ENCODE data around the gene CLDN9. TPM values are rescaled to one million over a fixed set of nuclear protein-coding genes. Genes with fewer than 3 reads are reported as not detected.
A peak's percentile ranks its signal among the peaks of the same experiment; 100 is the strongest.

Gene CLDN9
- total RNA-seq, 4 donors from 2014 or later, result 0.32 to 0.39 TPM; not detected in 2

DNA sequence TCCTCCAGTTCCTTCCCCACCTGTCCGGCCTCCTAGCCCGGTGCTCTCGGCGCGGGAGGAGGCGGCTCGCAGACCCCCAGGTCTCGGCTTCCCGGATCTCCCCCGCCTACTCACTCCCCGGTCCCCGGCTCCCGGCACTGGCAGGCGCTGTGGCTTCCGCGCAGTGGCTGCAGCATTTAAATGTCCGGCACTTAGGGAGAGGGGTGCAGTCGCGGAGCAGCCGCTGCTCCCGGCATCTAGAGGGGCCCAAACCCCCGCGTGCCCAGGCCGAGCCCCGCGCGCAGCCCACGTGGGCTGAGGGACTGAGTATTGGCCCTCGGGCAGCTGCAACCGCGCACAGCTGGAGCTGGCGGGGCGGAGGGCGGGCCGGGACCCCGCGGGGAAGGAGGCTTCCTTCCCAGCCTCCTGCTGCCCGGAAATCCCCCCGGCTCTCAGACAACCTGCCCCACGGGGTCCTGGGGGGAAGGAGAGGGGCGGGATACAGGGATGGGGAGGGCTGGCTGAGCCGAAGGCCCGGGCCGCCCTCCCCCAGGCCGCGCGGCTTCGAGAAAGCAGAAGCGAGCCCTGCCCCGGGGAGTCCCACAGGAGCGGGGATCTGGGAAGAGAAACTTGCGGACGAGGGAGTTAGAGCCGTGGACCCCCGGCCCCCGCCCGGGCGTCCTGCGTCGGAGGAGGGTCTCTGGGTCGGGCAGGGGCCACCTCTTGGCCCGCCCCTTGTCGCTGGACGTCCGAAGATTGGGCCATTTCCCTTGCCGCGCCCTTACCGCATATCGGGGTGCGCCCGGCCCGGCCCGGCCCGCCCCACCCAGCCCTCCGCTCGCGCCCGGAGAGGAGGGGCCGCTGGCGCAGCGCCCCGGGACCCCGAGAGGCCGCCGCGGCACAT, 33.3 kb downstream of the CLDN9 start, which contains the start of gene MMP25:
TSS of gene MMP25 (plus strand) at position 804 of the 883 bp plus-strand sequence. CDS start 357 bp downstream, outside the sequence.
- Histone ChIP-seq H3K4me1 (peaks cover 0 to 27% (median 18%) of the 10 kb centered on the region in 3 donors), H3K4me3 (peak within 1 kb of the TSS; percentile 1 to 51), H3K36me3 (no peaks in the 10 kb centered on the region), H3K27me3 (peaks cover 98% of the 10 kb centered on the region), H3K9me3 (no peaks in the 10 kb centered on the region), H3K27ac (peak within 1 kb of the TSS in 1 of 4 donors; percentile 27)
- TF ChIP-seq EP300 (IDR thresholded peaks at IDR 0.05) (no peak), POLR2A (IDR thresholded peaks at IDR 0.05) (no peak), POLR2AphosphoS5 (IDR thresholded peaks at IDR 0.05) (no peak)
- TF ChIP-seq, protein P1, sequence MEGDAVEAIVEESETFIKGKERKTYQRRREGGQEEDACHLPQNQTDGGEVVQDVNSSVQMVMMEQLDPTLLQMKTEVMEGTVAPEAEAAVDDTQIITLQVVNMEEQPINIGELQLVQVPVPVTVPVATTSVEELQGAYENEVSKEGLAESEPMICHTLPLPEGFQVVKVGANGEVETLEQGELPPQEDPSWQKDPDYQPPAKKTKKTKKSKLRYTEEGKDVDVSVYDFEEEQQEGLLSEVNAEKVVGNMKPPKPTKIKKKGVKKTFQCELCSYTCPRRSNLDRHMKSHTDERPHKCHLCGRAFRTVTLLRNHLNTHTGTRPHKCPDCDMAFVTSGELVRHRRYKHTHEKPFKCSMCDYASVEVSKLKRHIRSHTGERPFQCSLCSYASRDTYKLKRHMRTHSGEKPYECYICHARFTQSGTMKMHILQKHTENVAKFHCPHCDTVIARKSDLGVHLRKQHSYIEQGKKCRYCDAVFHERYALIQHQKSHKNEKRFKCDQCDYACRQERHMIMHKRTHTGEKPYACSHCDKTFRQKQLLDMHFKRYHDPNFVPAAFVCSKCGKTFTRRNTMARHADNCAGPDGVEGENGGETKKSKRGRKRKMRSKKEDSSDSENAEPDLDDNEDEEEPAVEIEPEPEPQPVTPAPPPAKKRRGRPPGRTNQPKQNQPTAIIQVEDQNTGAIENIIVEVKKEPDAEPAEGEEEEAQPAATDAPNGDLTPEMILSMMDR (IDR thresholded peaks at IDR 0.05), result no peak
- peak; percentile 42 for ATAC-seq
- WGBS, 2 donors (ENCODE audit: low coverage in 1 of 2), result 0% methylated on average over 1 to 2 of the region's 86 CpGs

DNA sequence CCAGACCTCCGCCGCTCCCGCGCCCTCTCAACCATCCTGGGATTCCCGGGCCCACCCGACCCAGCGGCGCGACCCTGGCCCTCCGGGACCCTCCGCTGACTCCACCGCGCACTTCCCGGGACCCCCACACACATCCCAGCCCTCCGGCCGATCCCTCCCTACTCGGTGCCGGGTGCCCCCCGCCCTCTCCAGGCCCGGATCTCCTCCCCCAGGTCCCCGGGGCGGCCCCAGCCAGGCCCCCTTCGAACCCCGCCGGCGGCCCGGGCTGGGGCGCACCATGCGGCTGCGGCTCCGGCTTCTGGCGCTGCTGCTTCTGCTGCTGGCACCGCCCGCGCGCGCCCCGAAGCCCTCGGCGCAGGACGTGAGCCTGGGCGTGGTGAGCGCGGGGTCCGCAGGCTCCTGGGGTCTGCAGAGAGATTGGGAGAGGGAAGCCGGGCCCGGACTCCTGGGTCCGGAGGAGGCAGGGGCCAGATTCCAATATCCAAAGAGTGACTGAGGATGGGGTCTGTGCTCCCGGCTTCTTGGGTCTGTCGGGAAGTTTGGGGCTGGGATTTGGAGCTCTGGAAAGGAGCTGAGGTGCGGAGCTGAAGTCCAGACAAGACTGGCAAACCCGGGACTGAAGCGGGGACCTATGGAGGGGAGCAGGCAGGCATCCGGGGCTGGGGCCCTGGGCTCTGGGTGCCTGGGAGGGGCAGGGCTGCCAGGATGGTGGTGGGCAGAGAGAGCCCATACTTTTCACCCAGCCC, 34.1 kb downstream of the CLDN9 start:
- Histone ChIP-seq H3K36me3 (no peaks in the 10 kb centered on the region), H3K27me3 (peaks cover 98% of the 10 kb centered on the region), H3K4me3 (peak overlapping the region in 1 of 2 donors; percentile 51), H3K4me1 (peaks cover 0 to 27% (median 18%) of the 10 kb centered on the region in 3 donors), H3K27ac (no peak overlapping the region), H3K9me3 (no peaks in the 10 kb centered on the region)
- 0% methylated on average over 1 of the region's 54 CpGs for WGBS, 2 donors (ENCODE audit: low coverage in 1 of 2)
- no peak for ATAC-seq
- TF ChIP-seq POLR2AphosphoS5 (IDR thresholded peaks at IDR 0.05), result no peak
- TF ChIP-seq EP300 (IDR thresholded peaks at IDR 0.05), result no peak
- TF ChIP-seq, protein P1 (IDR thresholded peaks at IDR 0.05), result no peak
- no peak for TF ChIP-seq POLR2A (IDR thresholded peaks at IDR 0.05)

DNA sequence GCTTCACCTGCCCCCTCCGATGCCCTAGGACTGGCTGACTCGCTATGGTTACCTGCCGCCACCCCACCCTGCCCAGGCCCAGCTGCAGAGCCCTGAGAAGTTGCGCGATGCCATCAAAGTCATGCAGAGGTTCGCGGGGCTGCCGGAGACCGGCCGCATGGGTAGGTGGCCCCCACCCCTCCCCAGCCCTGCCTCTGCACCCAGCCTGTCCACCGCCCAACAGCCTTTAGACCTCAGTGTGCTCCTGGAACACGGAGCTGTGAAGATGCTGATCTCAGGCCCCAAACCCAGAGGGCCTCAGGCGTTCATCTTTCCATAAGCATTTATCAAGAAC, 34.6 kb downstream of the CLDN9 start:
- ATAC-seq, result no peak
- WGBS, 2 donors (ENCODE audit: low coverage in 1 of 2), result 40% methylated on average over 1 of the region's 13 CpGs; no CpG with 5 or more reads in 1 of the 2 donors
- Histone ChIP-seq H3K27me3 (peaks cover 99% of the 10 kb centered on the region), H3K27ac (no peak overlapping the region), H3K4me1 (peaks cover 0 to 27% (median 18%) of the 10 kb centered on the region in 3 donors), H3K9me3 (no peaks in the 10 kb centered on the region), H3K4me3 (no peak overlapping the region), H3K36me3 (no peaks in the 10 kb centered on the region)
- TF ChIP-seq POLR2AphosphoS5 (IDR thresholded peaks at IDR 0.05) (no peak), EP300 (IDR thresholded peaks at IDR 0.05) (no peak), POLR2A (IDR thresholded peaks at IDR 0.05) (no peak)
- TF ChIP-seq, protein P1 (IDR thresholded peaks at IDR 0.05), result no peak

DNA sequence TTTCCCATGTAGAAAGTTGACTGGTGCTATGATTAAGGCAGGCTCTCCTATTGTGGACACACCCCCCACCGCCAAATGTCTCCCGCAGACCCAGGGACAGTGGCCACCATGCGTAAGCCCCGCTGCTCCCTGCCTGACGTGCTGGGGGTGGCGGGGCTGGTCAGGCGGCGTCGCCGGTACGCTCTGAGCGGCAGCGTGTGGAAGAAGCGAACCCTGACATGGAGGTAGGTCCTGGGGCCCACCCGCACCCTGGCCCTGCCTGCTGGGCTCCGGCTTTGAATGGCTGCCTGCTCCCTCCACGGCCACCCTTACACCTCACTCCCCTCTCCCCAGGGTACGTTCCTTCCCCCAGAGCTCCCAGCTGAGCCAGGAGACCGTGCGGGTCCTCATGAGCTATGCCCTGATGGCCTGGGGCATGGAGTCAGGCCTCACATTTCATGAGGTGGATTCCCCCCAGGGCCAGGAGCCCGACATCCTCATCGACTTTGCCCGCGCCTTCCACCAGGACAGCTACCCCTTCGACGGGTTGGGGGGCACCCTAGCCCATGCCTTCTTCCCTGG, 37.3 kb downstream of the CLDN9 start:
- 76 to 94% methylated on average over 3 to 5 of the region's 26 CpGs for WGBS, 2 donors (ENCODE audit: low coverage in 1 of 2)
- H3K27me3 ChIP-seq, result peaks cover 73% of the 10 kb centered on the region
- TF ChIP-seq, protein P1 (IDR thresholded peaks at IDR 0.05), result no peak
- TF ChIP-seq EP300 (IDR thresholded peaks at IDR 0.05), result no peak
- TF ChIP-seq POLR2A (IDR thresholded peaks at IDR 0.05), result no peak
- no peak for TF ChIP-seq POLR2AphosphoS5 (IDR thresholded peaks at IDR 0.05)
- peaks cover 0 to 24% (median 18%) of the 10 kb centered on the region in 3 donors for H3K4me1 ChIP-seq
- no peak overlapping the region for H3K4me3 ChIP-seq
- ATAC-seq, result no peak
- no peaks in the 10 kb centered on the region for H3K36me3 ChIP-seq
- no peaks in the 10 kb centered on the region for H3K9me3 ChIP-seq
- H3K27ac ChIP-seq, result no peak overlapping the region

Measured in gastroesophageal sphincter (tissue), 4 donors.